ENCODE data around the gene EEF1A2. TPM values are rescaled to one million over a fixed set of nuclear protein-coding genes. Genes with fewer than 3 reads are reported as not detected.
"Not testable (repeated sequence)": the region's sequence is repeated elsewhere in the genome, so short reads cannot be mapped to it uniquely, and the experiment has no call there.

The EEF1A2 gene
- total RNA-seq, 1 donor from 2014 or later = 5.2 TPM

DNA sequence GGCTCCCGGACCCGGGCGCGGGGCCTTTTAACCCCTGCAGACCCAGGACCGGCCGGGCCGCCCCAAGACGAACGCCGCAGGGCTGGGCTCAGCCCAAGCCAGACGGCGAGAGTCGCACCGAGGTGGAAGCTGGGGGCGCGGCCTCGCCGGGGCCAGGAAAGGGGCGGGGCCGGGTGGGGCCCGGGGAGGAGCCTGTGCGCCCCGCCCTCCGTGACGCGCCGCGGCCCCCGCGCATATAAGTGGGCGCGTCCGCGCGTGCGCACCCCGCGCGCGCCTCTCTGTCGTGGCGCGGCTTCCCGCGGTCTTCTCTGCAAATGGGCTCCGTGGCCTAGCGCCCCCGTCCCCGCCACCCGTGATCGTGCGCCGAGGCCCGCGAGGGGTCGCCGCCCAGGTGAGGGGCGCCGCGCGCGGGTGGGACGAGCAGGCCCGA is 21.6 kb upstream of the EEF1A2 start, which contains the start of gene PPDPF:
Gene PPDPF (plus strand): TSS at position 262 of the 430 bp plus-strand sequence. CDS start 544 bp downstream, outside the sequence.
- DNase-seq (ENCODE audit: low read depth in 2 of 2) = peak; percentile 86 to 89

DNA sequence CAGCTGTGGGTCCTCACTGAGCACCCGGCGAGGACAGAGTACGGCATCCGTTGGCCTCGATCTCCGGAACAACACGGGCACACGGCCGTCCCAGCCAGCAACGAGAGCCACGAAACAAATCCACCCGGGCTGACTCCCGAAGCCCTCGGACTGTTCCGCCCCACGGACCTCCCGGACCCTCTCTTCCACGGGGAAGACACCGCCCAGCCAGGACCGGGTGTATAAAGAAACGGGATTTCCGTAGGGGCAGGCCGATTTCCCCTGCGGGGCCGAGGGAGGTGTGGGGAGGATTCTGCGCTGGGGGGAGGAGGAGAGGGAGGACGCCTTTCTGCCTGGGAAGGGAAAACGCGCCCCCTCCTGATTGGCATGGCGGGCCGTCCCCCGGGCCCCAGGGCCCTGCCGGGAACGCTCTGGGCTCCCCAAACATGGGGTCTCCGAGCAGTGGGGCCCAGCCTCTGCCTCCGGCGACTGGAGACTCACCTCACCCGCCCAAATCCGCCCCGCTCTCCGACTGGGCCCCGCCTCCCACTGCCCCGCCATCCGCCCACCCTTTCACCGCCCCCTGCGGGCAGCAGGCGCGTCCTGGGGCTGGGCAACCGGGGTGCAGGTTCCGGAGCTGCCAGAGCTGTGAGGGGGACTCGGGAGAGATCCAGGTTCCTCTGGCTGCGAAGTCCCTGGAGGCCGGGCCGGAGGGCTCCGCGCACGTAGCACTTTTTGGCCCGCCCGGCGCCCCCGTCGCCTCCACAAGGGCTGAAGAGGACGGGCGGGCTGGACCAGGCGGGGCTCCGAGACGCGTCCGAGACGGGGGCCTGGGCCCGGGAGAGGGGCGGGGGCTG is 21.0 kb upstream of the EEF1A2 start:
- peak; percentile 53 to 61 for DNase-seq (ENCODE audit: low read depth in 2 of 2)

DNA sequence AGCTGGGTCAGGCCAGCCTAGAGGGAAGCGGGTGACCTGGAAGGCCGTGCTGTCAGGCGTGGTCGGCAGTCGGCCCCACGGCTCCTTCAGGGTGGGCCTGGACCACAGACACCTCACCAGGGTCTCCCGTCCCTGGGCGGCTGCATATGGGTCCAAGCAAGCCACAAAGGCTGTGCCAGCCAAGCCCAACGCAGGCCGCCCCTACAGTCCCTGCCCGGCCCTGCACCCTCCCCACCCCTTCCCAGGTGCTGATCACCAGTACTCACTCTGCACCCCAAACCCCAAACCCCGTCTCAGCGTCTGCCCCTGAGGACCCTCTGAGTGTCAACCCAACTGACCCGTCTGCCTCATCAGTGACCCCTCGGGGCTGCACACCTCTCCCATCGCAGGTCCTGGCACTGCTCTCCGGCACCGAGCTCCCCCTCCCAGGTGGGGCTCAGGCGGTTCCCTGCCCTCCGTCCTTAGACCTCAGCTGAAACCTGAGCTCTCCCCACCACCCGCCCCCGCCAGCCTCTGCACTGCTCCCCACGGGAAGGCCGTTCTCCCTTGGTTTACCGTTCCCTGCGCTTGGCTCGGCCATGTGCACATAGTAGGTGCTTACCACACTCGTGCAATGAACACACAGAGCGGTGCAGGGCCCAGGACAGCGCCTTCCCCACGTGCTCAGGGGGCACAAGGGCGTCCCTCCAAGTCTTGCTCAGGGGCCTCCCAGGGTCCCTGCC is 20.2 kb upstream of the EEF1A2 start:
- no peak for DNase-seq (ENCODE audit: low read depth in 2 of 2)

- no peak for DNase-seq (ENCODE audit: low read depth in 2 of 2)
Observed at GRCh38 chr20:63518351-63518861, 19.5 kb upstream of the EEF1A2 start.

DNA sequence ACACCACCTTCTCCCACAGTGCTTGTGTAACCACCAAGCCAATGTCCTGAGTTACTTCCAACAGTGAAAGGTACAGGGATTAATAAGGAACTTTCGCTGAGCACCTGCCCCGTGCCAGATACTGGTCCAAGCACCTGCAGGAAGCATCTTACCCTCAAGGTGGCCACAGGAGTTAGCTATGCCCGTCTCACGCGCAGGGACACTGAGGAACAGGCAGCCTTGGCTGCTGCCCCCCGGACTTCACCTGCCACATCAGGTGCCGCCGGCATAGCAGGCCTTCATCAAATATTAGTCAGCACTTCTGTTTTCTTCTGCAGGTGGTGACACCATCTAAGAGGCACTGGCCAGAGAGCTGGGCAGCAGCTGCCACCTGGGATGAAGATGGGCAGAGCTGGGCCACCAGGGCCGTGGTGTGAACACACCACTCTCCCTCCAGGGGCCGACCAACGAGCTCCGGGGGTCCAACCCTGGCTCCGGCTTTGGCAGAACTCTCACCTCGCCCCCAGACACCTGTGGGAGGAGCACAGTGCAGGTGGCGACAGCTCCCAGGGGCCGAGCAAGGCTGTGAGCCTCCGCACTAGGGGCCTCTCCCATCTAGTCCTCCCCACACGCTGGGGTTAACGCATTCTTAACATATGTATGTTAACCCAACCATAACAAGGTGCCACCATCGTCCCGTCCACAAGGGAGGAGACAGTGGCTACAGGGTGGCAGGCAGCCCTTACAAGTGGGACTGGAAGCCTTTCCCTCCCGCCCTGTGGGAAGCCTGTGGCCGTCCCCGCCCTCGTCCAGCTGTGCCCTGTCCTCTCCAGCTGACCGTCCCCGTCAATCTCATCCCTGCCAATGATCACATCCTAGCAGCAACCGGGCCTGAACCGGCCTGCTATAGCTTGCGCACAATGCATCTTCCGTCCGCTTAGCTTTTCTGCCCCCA is 18.8 kb upstream of the EEF1A2 start:
- DNase-seq (ENCODE audit: low read depth in 2 of 2) = no peak

GRCh38 chr20:63514520-63514919 is 15.6 kb upstream of the EEF1A2 start:
- DNase-seq (ENCODE audit: low read depth in 2 of 2) = not testable (repeated sequence)

- DNase-seq (ENCODE audit: low read depth in 2 of 2) = peak in 1 of 2 donors; percentile 20
Observed at GRCh38 chr20:63513207-63513606, 14.3 kb upstream of the EEF1A2 start.

- DNase-seq (ENCODE audit: low read depth in 2 of 2) = no peak
Observed at GRCh38 chr20:63509088-63509564, 10.2 kb upstream of the EEF1A2 start.

DNA sequence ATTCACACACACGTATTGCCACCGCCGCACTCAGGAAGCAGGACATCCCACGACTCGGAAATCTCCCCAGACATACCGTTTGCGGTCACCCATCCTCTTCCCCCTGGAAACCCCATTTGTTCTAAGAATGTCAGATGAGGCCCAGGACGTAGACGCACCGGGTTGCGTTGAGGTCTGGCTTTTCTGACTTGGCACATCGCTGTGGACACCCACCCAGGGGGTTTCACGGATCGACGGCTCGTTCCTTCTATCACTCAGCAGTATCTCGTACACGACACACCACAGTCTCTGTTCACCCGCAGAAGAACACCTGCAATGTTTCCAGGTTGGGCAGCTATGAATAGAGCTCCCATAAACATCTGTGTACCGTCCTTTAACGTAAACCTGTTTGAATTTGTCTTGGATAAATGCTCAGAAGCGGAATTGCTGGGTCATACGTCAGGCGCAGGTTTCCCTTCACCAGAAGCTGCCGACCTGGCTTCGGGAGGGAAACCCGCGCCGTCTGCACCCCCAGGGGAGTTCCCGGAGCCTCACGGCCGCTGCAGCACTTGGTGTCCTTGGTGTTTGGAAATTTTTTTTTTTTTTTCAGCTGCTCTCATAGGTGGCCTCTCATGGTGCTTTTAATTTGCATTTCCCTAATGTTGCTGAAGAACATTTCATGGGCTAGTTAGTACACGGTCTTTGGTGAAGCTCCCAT is 9.3 kb upstream of the EEF1A2 start:
- no peak for DNase-seq (ENCODE audit: low read depth in 2 of 2)

DNA sequence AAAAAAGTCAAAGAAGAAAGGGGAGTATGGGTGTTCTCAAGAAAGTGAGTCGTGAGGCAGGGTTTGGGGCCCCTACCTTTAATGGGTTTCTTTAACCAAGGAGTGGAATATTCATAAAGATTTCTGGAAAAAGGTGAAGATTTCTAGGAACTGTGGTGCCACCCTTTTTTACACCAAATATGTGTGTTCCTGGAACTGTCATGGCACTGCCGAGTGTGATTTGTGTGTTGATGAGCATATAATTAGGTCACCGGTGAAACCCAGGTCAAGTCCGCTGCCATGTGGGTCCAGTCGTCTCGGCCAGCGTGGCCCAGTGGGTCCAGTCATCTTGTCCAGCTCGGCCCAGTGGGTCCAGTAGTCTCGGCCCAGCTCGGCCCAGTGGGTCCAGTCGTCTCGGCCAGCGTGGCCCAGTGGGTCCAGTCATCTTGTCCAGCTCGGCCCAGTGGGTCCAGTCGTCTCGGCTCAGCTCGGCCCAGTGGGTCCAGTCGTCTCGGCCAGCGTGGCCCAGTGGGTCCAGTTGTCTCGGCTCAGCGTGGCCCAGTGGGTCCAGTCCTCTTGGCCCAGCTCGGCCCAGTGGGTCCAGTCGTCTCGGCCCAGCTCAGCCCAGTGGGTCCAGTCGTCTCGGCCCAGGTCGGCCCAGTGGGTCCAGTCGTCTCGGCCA is 8.3 kb upstream of the EEF1A2 start:
- DNase-seq (ENCODE audit: low read depth in 2 of 2) = no peak

DNA sequence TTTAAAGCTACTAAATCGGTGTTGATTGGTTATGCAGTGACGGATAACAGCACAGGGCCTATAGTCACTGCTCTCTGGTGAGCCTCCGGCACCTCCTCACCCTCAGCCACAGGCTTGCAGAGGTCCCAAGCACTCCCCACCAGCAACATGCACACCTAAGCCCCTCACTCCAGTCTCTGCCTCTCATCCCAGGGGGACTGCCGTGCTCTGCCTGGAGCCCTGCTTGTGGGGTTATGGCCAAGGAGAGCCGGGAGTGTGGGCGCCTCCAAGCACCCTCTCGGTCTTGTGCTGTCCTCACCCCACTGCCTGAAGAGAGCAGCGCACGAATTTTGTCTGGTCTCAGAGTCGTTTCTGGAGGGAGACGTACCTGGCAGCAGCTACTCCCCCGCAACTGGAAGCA is 6.8 kb upstream of the EEF1A2 start:
- DNase-seq (ENCODE audit: low read depth in 2 of 2) = no peak

GRCh38 chr20:63505281-63505680 is 6.4 kb upstream of the EEF1A2 start:
- DNase-seq (ENCODE audit: low read depth in 2 of 2) = no peak

- DNase-seq (ENCODE audit: low read depth in 2 of 2) = no peak
Observed at GRCh38 chr20:63504642-63505041, 5.8 kb upstream of the EEF1A2 start.

GRCh38 chr20:63503524-63503923 is 4.6 kb upstream of the EEF1A2 start:
- no peak for DNase-seq (ENCODE audit: low read depth in 2 of 2)

- no peak for DNase-seq (ENCODE audit: low read depth in 2 of 2)
Observed at GRCh38 chr20:63502671-63503172, 3.8 kb upstream of the EEF1A2 start.

DNA sequence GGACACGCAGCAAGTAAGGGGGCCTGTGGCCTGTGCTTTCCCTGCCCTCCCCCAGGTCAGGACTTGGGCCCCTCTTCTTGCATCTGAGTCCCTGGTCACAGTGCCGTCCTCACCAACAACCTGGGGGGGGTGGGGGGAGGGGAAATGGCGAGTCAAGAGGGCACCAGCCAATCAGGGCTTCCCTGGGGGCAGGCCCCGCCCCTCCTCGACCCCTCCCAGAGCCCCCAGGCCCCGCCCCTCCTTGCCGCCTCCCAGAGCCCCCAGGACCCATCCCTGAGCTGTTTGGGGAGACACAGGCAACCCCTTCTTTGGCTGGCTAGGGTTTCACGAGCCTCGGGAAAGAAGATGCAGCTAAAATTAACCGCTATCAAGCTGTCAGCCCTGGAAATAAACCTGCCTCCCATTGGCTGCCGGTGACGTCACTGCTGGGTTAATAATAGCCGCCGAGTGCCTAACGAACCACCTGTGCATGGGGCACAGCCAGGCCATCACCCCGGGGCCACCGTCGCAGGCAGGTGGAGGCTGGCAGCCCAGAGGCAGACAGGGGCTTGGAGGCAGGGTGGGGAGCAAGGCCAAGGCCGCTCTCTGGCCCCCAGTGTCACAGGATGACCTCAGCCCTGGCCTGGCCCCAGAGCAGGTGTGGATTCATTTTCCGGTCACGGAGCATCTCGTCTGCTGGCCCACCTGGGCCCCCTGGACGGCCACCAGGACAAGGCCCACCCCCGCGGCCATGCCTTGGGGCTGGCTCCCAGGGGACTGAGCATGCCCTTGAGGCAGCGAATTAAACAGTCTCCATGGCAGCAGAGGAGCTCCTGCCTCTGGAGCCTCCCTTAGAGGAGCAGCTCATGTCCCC is 3.2 kb upstream of the EEF1A2 start:
- DNase-seq (ENCODE audit: low read depth in 2 of 2) = peak in 1 of 2 donors; percentile 28

GRCh38 chr20:63500902-63501817 is 2.3 kb upstream of the EEF1A2 start:
- no peak for DNase-seq (ENCODE audit: low read depth in 2 of 2)
